Measurements from ENCODE around the gene F13B.
"Not testable (repeated sequence)": the region's sequence is repeated elsewhere in the genome, so short reads cannot be mapped to it uniquely, and the experiment has no call there.

The F13B gene, protein sequence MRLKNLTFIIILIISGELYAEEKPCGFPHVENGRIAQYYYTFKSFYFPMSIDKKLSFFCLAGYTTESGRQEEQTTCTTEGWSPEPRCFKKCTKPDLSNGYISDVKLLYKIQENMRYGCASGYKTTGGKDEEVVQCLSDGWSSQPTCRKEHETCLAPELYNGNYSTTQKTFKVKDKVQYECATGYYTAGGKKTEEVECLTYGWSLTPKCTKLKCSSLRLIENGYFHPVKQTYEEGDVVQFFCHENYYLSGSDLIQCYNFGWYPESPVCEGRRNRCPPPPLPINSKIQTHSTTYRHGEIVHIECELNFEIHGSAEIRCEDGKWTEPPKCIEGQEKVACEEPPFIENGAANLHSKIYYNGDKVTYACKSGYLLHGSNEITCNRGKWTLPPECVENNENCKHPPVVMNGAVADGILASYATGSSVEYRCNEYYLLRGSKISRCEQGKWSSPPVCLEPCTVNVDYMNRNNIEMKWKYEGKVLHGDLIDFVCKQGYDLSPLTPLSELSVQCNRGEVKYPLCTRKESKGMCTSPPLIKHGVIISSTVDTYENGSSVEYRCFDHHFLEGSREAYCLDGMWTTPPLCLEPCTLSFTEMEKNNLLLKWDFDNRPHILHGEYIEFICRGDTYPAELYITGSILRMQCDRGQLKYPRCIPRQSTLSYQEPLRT

DNA sequence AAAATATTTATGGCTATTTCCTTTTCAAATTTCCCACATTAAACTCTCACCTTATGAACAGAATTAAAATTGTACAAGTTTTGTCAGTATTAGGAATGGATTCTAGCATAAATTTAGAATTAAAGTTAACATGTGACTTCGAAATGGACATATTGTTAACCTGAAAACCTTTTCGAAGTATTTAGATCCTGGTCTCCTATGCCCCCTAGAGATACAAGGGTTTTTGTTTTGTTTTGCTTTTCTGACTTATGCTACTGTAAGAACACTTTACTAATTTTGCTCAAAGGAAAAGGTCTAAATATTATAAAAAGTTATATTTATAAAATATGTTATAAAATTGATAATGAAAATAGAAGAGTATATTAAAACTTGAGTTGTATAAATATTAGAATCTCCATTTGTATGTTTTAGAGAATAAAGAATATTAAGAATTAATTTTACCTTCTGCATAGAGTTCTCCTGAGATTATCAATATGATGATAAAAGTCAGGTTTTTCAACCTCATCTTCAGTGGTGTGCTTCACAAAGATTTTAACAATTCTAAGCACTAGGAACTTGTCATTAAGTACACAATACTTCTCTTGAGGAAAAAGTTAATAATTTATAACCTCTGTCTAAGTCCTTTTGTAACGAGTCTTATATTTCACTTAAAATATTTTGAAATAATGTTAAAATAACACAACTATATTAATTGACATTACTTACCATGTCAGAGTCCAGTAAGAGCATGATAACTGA, at the start of gene F13B:
TSS of gene F13B (minus strand) at position 542 of the 738 bp plus-strand sequence. CDS start at position 505, 37 bp downstream.
- DNase-seq (ENCODE audit: low read depth) = no peak

DNA sequence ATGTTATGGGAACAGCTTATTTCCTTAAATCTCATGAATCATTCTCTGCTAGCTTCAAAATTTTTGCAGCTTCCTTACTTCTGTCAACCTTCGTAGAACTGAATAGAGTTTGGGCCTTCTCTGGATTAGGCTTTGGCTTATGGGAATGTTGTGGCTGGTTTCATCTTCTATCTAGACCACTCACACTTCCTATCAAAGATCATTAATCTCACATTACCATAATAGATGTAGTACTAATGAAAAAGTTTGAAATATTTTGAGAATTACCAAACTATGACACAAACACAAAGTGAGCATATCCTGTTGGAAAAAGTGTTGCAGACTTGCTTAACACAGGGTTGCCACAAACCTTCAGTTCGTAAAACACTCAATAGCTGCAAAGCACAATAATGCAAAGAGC, 49.1 kb upstream of the F13B start:
- DNase-seq (ENCODE audit: low read depth) = no peak

DNA sequence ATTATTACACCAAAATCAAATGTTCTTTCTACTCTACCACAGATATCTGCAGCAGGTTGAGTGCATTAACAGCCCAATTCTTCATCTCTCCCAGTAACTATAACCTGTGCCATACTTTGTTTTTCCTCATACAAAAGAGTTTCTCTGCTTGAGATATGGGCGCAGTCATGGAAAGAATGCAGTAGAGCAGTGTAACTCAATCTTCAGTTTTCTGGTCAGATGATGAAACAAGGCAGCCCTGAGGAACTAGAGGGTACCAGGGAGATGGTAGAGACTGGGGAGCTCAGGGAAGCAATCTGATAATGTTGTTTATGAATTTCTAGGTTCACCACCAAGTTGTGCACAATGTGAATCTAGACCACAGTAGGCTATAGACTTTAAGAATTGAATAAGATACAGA, 39.8 kb upstream of the F13B start:
- no peak for DNase-seq (ENCODE audit: low read depth)

DNA sequence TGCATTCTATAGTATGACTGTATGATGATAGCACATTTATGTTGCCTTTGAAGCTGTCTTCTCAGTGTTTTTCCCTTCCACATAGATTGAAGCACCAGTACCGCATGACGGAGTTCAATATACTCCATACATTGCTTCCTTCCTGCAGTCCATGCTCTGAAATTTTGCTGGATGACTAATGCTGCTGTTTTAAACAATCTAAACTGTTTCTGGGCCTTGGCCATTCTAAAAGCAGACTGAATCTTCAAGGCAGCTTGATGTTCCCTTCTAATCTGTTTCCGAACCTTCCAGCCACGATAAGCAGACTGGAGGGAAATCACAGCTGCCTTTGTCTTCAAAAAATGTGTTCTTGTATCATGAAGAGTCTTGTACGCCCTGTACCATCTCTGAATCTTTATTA, 36.2 kb upstream of the F13B start:
- DNase-seq (ENCODE audit: low read depth) = no peak

DNA sequence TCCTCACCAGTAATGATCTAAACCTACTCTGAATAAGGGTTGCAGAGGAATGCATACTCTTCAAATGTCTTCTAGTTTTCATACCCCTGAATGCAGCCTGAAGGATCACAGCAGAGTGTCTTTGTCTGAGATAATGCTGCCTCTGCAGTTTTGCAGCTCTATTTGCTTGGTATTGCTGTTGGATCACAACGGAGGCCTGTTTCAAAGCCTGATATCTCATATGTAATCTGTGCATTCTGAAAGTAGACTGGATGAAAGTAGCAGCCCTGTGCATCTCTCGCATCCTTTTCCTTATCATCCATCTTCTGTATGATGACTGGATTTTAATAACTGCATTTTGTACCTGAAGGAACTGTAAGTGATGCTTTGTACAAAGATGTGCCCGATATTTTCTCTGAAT, 34.9 kb upstream of the F13B start:
- no peak for DNase-seq (ENCODE audit: low read depth)

DNA sequence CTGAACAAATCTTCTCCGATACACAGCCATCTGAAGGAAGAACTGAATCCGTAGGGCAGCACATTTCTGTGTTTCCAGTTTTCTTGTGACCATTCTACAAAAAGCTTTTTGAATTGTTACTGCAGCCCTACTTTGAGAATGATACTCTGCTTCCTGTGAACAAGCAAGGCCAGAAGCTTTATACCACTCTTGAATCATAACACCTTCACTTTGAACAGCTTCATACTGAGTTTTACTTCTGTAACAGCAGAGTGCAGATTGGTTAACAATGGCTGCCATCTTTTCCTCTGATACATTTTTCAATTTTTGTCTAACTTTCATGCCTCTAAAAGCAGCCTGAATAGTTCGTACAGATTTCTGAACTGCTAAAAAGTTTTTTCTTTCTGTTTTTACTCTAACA, 33.6 kb upstream of the F13B start:
- DNase-seq (ENCODE audit: low read depth) = no peak

DNA sequence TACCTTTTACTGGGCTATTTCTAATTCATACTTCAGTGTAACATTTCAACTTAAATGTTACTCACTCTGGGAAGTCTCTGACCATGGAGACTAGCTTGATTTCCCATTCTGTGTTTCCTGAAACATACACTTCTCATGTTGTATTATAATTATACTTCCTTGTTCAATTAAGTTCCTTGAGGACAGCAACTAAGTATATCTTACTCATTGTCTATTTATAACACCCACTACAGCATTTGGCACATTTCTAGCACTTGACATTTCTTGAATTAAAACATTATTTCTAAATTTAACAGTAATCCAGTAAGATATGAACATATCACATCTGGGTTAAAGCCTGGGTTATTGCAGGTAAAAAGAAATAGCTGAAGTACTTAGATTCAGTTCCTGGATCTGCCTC, 32.4 kb upstream of the F13B start:
- DNase-seq (ENCODE audit: low read depth) = no peak

DNA sequence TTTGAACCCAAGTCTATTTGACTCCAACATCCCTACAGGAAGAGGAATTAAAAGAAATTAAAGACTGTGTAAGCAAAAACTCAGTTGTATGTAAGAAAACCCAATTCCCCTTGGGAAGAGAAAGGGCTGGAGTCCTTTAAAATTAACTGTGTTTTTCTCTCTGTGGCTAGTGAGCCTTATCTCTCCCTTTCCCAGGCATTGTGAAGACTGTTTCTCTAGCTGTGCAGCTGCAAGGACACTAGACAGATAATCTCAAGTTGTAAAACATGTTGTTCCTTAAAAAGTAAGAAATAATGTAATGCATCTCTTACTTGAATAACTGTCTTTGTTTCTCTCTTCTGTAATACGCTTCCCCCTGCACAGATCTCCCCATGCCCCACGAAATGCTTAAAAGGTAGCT, 29.9 kb upstream of the F13B start:
- DNase-seq (ENCODE audit: low read depth) = not testable (repeated sequence)

DNA sequence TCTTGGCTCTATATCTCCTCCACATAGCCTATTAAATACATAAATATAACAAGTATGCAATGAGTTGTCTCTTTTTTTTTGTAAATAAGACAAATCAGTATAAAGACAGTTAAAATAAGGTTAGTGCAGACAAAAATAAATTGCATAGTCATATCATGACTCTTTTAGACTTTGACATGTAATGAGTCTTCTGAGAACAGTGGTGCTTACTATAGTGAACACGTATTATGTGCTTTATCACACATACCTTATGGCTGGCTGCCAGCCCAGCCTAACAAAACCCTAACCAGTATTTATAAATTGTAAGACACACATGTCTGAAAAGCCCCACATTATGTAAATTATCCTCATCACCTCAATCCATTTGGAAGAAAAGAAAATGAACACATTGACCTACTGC, 29.1 kb upstream of the F13B start:
- DNase-seq (ENCODE audit: low read depth) = no peak

DNA sequence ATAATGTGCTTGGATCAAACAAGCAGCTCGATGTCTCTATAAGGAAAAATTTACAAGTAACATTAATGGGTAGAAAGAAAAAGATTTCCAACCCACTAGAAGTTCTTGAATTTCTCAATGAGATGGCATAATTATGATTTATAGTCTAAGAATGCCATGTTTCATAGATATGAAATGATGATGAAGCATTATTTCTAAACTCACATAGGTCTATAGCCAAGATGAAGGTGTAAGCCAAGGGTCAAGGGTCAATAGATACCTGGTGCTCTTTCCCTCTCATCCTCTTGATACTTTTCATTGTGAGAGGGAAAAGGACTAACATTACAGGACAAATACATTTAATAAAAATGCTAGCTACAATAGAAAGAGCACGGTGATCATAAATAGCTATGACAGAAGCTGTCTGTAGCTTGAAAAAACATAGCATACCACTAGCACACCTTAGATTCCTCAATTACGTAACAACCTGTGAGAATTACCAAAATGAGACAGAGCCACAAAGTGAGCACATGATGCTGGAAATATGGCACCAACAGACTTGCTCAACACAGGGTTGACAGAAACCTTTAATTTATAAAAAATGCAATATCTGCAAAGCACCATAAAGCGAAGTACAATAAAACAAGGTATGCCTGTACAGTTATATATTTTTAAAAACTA, 26.3 kb upstream of the F13B start:
- no peak for DNase-seq (ENCODE audit: low read depth)

DNA sequence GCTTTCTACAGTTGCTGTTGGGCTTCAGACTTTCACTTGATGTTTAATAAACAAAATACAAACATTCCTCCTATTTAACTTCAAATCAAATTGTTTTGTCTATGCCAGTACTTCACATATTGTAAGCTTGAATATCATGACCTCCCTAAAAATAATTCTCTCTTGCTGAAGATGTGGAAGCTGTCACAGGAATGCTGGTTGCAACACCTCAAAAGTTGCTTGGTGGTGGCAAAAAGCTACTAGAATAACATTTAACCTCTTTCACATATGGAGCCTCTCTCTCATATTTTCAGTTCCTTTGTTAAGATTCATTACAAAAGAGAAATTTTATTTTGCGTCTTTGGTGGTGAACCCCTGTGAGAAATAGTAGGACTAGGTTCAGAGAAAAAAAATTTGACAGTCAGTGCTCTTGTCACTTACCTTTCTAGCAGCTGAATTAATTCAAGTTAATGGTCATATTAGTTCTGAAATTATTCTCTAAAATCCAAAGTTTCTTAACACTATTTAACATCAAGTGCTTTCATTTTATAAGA, 25.5 kb upstream of the F13B start:
- DNase-seq (ENCODE audit: low read depth) = no peak

DNA sequence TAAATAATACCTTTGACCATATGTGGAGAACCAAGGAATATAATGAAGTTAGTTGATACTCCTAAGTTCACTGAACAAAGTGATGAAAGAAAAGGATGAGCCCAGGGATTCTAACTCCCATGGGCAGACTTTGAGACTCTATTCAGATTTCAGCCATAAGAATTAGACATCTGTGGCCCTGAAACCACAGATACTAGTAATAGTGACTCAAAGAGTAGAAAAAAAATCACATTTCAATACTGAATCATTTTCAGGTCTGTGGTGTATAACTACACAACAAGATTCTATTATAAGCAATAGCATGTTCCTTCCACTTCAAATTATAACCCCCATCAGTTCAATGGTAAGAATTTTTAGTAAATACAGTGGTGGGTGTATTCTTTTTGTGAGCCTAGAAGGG, 16.4 kb upstream of the F13B start:
- no peak for DNase-seq (ENCODE audit: low read depth)

DNA sequence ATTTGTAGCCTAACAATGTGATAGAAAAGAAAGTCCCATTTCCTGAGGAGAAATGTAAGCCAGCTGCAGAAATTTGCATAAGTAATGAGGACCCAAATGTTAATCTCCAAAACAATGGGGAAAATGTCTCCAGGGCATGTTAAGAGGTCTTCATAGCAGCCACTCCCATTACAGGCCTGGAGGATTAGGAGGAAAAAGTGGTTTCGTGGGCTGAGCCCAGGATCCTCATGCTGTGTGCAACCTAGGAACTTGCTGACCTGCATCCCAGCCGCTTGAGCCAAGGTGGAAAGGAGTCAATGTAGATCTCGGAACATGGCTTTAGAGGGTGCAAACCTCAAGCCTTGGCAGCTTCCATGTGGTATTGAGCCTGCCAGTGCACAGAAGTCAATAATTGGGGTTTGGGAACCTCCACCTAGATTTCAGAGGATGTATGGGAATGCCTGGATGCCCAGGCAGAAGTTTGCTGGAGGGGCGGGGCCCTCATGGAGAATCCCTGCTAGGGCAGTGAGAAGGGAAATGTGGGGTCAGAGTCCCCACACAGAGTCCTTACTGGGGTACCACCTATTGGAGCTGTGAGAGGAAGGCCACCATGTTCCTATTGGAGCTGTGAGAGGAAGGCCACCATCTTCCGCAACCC, 14.2 kb upstream of the F13B start:
- no peak for DNase-seq (ENCODE audit: low read depth)

DNA sequence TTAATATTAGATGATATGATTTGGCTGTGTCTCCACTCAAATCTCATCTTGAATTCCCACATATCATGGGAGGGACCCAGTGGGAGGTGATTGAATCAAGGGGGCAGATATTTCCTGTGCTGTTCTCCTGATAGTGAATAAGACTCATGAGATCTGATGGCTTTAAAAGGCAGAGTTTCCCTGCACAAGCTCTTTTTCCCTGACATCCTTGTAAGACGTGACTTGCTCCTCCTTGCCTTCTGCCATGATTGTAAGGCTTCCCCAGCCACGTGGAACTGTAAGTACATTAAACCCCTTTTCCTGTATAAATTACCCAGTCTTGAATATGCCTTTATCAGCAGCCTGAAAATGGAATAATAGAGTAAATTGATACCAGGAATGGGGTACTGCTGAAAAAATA, 13.3 kb upstream of the F13B start:
- DNase-seq (ENCODE audit: low read depth) = no peak

DNA sequence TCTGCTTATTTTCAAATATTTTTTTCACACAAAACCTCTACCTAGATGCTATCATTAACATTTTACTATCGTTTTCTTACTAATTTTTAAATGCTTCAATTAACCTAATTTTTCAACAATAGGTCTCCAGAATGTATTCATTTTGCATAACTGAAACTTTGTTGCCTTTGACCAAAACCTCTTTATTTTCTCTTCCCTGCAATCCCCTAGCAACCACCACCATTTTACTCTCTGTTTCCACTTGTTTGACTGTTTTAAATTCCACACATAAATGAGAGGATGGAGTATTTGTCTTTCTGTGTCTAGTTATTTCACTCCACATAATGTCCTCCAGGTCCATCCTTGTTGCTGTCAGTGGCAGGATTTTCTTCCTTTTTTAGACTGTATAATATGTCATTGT, 9.5 kb upstream of the F13B start:
- DNase-seq (ENCODE audit: low read depth) = no peak

DNA sequence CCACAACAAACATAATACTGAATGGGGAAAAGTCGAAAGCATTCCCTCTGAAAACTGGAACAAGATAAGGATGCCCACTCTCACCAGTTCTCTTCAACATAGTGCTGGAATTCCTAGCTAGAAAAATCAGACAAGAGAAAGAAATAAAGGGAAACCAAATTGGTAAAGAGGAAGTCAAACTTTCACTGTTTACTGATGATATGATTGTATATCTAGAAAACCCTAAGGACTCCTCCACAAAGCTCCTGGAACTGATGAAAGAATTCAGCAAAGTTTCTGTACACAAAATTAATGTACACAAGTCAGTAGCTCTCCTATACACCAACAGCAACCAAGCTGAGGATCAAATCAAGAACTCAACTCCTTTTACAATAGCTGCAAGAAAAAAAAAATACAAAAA, 6.9 kb upstream of the F13B start:
- no peak for DNase-seq (ENCODE audit: low read depth)

DNA sequence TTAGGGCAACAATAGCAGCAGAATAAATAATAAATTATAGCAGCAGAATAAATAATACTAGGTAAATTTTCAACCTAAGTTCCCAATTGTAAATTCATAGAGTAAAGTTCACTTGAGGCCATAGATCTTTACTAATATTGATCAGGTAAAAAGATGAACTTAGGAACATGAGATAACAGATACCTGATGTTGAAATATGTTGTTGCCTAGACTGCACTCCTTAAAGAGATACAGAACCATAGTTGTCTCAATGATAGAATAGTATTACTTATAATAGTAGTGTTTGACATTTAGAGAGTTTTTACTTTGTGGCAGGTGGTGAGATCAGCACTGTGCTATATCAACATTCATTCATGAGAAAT, 378 bp upstream of the F13B start:
- no peak for DNase-seq (ENCODE audit: low read depth)

DNA sequence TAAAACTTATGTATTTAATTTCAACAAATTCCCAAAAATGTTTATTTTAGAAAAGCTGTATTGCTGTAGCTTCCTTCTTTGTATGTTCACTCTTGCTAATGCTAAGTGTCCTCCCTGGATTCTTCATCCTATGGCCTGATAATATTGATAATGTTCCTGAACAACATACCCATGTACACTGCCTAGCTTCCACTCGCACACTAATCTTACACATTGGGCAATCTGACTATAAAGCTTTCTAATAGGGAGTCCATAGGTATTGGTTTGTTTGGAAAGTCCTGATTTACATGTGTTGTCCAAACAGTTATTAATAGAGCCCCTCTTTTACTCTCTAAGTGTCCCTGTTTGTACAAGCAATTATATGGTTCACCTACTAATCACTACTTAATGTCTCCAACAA, 783 bp downstream of the F13B start:
- DNase-seq (ENCODE audit: low read depth) = no peak

DNA sequence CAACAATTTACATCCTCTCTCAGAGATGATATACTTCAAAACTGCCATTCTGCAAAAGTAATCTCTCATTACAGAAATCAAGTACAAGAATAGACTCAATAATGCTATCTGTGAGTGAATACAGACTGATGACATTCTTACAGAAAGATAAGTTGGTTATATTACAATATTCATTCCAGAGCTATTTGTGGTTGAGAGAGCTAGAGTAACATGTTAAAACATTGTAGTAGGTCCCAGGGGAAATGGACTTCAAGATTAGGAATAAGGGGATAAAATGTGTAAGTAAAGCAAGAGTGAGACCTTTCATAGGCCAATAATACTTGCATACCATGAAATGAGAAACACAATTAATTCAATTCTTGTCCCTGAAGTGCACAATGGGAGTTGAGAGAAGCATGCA, 1.5 kb downstream of the F13B start:
- no peak for DNase-seq (ENCODE audit: low read depth)

DNA sequence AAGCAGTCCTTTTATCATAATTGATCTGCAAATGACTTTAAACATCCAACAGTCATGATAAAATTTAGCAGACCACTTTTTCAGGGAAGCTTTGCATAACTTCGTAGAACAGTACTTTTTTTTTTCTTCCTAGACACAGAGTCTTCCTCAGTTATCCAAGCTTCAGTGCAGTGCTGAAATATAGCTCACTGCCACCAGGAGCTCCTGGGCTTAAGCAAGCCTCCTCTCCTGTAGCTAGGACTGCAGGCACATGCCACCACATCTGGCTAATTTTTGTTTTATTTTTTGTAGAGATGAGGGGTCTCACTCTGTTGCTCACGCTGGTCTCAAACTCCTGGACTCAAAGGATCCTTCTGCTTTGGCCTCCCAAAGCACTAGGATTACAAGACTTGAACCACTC, 3.8 kb downstream of the F13B start:
- DNase-seq (ENCODE audit: low read depth) = no peak

DNA sequence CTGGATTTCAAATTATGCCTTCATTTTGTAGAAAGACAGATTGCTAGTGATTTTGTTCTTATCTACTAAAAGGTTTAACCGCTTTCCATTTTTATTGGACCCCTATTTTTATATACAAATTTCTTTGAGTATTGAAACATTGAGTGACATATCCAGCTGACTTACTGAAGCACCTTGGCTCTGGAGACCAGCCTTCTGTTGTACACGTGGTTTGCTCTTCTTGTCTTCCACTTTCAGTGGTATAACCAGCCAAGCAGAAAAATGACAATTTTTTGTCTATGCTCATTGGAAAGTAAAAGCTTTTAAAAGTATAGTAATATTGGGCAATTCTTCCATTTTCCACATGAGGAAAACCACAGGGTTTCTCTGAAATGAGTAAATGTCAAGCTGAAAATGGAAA, 4.4 kb downstream of the F13B start:
- no peak for DNase-seq (ENCODE audit: low read depth)

DNA sequence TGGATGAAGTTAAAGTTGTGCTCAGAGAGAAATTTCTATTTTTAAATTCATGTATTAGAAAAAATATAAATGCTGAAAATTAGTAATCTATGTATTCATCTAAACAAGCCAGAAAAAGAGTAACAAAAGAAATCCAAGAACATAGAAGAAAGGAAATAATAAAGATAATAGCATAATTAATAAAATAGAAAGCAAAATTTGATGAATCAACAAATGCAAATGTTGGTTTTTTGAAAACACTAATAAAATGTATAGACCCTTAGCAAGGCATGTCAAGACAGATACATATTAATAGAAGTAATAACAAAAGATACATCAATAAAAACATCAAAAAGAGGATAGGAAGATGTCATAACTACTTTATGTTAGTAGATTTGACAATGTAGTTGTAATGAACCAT, 18.0 kb downstream of the F13B start:
- DNase-seq (ENCODE audit: low read depth) = no peak
